Esophagus muscularis mucosa (tissue), 4 donors: Measurements from ENCODE around the gene CDON.

ENCODE experiments used
- EP300 ChIP-seq: sonication (generic); formaldehyde crosslinking; IDR thresholded peaks from one replicate; pipeline ENCODE4 v1.6.1; 2017; ENCODE audit warnings: antibody characterized with exemption
- POLR2A ChIP-seq: fragments of 450-650 bp; IDR thresholded peaks from one replicate; pipeline ENCODE4 v1.6.1; 2017; ENCODE audit warnings: antibody characterized with exemption, moderate library complexity, mild to moderate bottlenecking, low read depth
- POLR2AphosphoS5 ChIP-seq, 2 donors: sonication (generic); formaldehyde crosslinking; IDR thresholded peaks; one replicate each; pipeline ENCODE4 v1.6.1; 2017; ENCODE audit warnings: antibody characterized with exemption in 2 of 2
- TF ChIP-seq, protein P1 (sequence below), 3 experiments: fragments of 200-600 bp in 2 of 3; fragments of 450-650 bp in 1 of 3; sonication (generic) in 2 of 3; IDR thresholded peaks; one replicate each; pipeline ENCODE4 v1.5.1; 2017 to 2019; ENCODE audit warnings: antibody characterized with exemption in 3 of 3, mild to moderate bottlenecking in 2 of 3, moderate library complexity in 1 of 3

DNA sequence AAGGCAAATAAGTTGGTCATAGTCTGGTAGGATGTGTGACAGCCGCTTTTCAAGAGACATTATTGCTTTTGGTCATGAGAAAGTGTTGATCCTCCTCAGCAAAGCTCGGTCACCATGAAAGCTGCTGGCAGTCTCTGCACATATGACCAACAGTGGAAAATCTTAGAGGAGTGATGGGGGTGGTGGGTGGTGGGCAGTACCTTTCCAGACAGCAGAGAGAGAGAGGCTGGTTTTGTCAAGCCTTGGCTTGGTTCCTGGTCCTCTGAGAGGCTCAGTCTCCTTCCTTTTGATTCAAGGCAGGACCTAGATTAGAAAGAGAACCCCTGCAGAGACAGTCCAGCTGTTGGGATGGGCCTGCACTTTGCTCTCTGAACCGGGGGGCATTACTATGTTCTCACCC, 136.9 kb downstream of the CDON start:
- TF ChIP-seq, protein P1, sequence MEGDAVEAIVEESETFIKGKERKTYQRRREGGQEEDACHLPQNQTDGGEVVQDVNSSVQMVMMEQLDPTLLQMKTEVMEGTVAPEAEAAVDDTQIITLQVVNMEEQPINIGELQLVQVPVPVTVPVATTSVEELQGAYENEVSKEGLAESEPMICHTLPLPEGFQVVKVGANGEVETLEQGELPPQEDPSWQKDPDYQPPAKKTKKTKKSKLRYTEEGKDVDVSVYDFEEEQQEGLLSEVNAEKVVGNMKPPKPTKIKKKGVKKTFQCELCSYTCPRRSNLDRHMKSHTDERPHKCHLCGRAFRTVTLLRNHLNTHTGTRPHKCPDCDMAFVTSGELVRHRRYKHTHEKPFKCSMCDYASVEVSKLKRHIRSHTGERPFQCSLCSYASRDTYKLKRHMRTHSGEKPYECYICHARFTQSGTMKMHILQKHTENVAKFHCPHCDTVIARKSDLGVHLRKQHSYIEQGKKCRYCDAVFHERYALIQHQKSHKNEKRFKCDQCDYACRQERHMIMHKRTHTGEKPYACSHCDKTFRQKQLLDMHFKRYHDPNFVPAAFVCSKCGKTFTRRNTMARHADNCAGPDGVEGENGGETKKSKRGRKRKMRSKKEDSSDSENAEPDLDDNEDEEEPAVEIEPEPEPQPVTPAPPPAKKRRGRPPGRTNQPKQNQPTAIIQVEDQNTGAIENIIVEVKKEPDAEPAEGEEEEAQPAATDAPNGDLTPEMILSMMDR (IDR thresholded peaks at IDR 0.05), result no peak
- TF ChIP-seq EP300, result no peak
- TF ChIP-seq POLR2AphosphoS5 (IDR thresholded peaks at IDR 0.05), result no peak
- no peak for TF ChIP-seq POLR2A
